HG02571 (cell line): ENCODE results near the gene CATSPER3.

Experiments
- ATAC-seq: cut with Tn5 transposase; IDR thresholded peaks from one replicate; pipeline ENCODE4 v1.9.1; 2021; ENCODE audit warnings: mild to moderate bottlenecking, moderate library complexity; ENCODE audit not compliant: unreplicated experiment

The CATSPER3 gene

GRCh38 chr5:135039271-135040033, 71.7 kb downstream of the CATSPER3 start:
- ATAC-seq, result no peak

GRCh38 chr5:135040034-135040332, 72.3 kb downstream of the CATSPER3 start:
- ATAC-seq, result no peak

GRCh38 chr5:135040333-135041144, 72.8 kb downstream of the CATSPER3 start:
- ATAC-seq, result no peak

- no peak for ATAC-seq
These were observed 73.5 kb downstream of the CATSPER3 start for GRCh38 chr5:135041145-135041587.

GRCh38 chr5:135041726-135042125, 74.0 kb downstream of the CATSPER3 start:
- no peak for ATAC-seq

GRCh38 chr5:135042595-135042994, 74.9 kb downstream of the CATSPER3 start:
- no peak for ATAC-seq

- ATAC-seq, result no peak
These were observed 77.8 kb downstream of the CATSPER3 start for GRCh38 chr5:135045488-135045887.

- ATAC-seq, result no peak
These were observed 79.1 kb downstream of the CATSPER3 start for GRCh38 chr5:135046661-135047346.

- no peak for ATAC-seq
These were observed 79.6 kb downstream of the CATSPER3 start for GRCh38 chr5:135047347-135047695.

GRCh38 chr5:135048286-135048685, 80.6 kb downstream of the CATSPER3 start:
- ATAC-seq, result no peak

GRCh38 chr5:135048930-135049329, 81.2 kb downstream of the CATSPER3 start:
- no peak for ATAC-seq

GRCh38 chr5:135050244-135050767, 82.6 kb downstream of the CATSPER3 start:
- ATAC-seq, result no peak

GRCh38 chr5:135051399-135051798, 83.7 kb downstream of the CATSPER3 start:
- ATAC-seq, result no peak

GRCh38 chr5:135051872-135052271, 84.2 kb downstream of the CATSPER3 start:
- no peak for ATAC-seq

- ATAC-seq, result no peak
These were observed 84.9 kb downstream of the CATSPER3 start for GRCh38 chr5:135052511-135053145.

GRCh38 chr5:135053278-135053677, 85.6 kb downstream of the CATSPER3 start:
- ATAC-seq, result peak; percentile 86

- no peak for ATAC-seq
These were observed 86.3 kb downstream of the CATSPER3 start for GRCh38 chr5:135053989-135054388.

- no peak for ATAC-seq
These were observed 86.8 kb downstream of the CATSPER3 start for GRCh38 chr5:135054546-135054945.

- no peak for ATAC-seq
These were observed 87.7 kb downstream of the CATSPER3 start for GRCh38 chr5:135055396-135055795.

GRCh38 chr5:135056316-135057030, 88.8 kb downstream of the CATSPER3 start:
- ATAC-seq, result no peak
